H1 (cell line): ENCODE results near the gene CDON. TPM values are rescaled to one million over a fixed set of nuclear protein-coding genes. Genes with fewer than 3 reads are reported as not detected.

Experiments
- CTCF ChIA-PET: fragments of 300-600 bp; sonication (Branson Sonifier 250); formaldehyde crosslinking; loops from one replicate; lab custom pipeline; 2021; ENCODE audit not compliant: partially characterized antibody; lab: Charles Lee
- POLR2A ChIA-PET: fragments of 300-600 bp; sonication (Branson Sonifier 250); formaldehyde crosslinking; loops from one replicate; lab custom pipeline; 2021; ENCODE audit warnings: inconsistent platforms; ENCODE audit not compliant: partially characterized antibody; lab: Charles Lee
- DNase-seq, 2 experiments: peaks; one replicate each; pipeline versions ENCODE4 v3.0.0 to v3.0.0-alpha.2; 2010 to 2022; ENCODE audit warnings: low spot score in 2 of 2, low read depth in 1 of 2, mixed read lengths in 1 of 2
- FAIRE-seq: peaks from 2 replicates; lab custom pipeline; 2011; peaks lifted over from hg19 to GRCh38; lab: Jason Lieb, UNC
- H2AFZ ChIP-seq: 2 replicates; pipeline ENCODE4 v1.8.1; 2012; ENCODE audit warnings: low read length, inconsistent platforms
- H2AK5ac ChIP-seq: 2 replicates; pipeline ENCODE4 v1.6.1; 2013; ENCODE audit warnings: low read depth, low read length
- H2BK120ac ChIP-seq: replicated peaks from 2 replicates; pipeline ENCODE3; 2013; ENCODE audit warnings: low read depth, low read length, inconsistent platforms
- H2BK12ac ChIP-seq: 2 replicates; pipeline ENCODE4 v1.6.1; 2013; ENCODE audit warnings: low read depth, low read length
- H2BK15ac ChIP-seq: 2 replicates; pipeline ENCODE4 v1.6.1; 2013; ENCODE audit warnings: low read length
- H2BK20ac ChIP-seq: 2 replicates; pipeline ENCODE4 v1.6.1; 2013; ENCODE audit warnings: low read length
- H2BK5ac ChIP-seq: 2 replicates; pipeline ENCODE4 v1.6.1; 2013; ENCODE audit warnings: low read depth, low read length
- H3K14ac ChIP-seq: 2 replicates; pipeline ENCODE4 v1.6.1; 2013; ENCODE audit warnings: inconsistent platforms; ENCODE audit not compliant: insufficient read length
- H3K18ac ChIP-seq: 2 replicates; pipeline ENCODE4 v1.6.1; 2013; ENCODE audit warnings: low read length; ENCODE audit errors: extremely low read depth
- H3K23ac ChIP-seq: 2 replicates; pipeline ENCODE4 v1.6.1; 2013; ENCODE audit warnings: inconsistent platforms; ENCODE audit not compliant: insufficient read length
- H3K23me2 ChIP-seq: 2 replicates; pipeline ENCODE4 v1.6.1; 2013; ENCODE audit warnings: low read depth, low read length
- H3K27ac ChIP-seq: 2 replicates; pipeline ENCODE4 v1.6.1; 2011; ENCODE audit warnings: low read depth, low read length, inconsistent platforms
- H3K27me3 ChIP-seq, 4 experiments: replicated peaks in 1 of 4; 1 replicate in 1 of 4; 2 replicates in 3 of 4; pipeline versions ENCODE4 v1.6.1 to v1.8.1; 2011 to 2013; ENCODE audit warnings: low read length in 3 of 4, mild to moderate bottlenecking in 3 of 4, inconsistent platforms in 2 of 4, mixed read lengths in 2 of 4, moderate library complexity in 1 of 4; ENCODE audit not compliant: control insufficient read depth in 3 of 4, insufficient read depth in 3 of 4; ENCODE audit errors: extremely low read depth in 1 of 4
- H3K36me3 ChIP-seq, 4 experiments: 2 replicates each; pipeline versions ENCODE4 v1.6.1 to v1.8.1; 2011 to 2013; ENCODE audit warnings: mild to moderate bottlenecking in 4 of 4, low read length in 3 of 4, moderate library complexity in 2 of 4, control low read depth in 1 of 4, inconsistent platforms in 1 of 4; ENCODE audit not compliant: insufficient read depth in 4 of 4, control insufficient read depth in 2 of 4
- H3K4ac ChIP-seq: replicated peaks from 2 replicates; pipeline ENCODE3; 2013; ENCODE audit warnings: low read length, low read depth, mixed read lengths, inconsistent platforms; ENCODE audit not compliant: insufficient read length
- H3K4me1 ChIP-seq, 4 experiments: replicated peaks in 1 of 4; 1 replicate in 1 of 4; 2 replicates in 3 of 4; pipeline versions ENCODE4 v1.6.1 to v1.8.1; 2011 to 2013; ENCODE audit warnings: low read length in 3 of 4, inconsistent platforms in 2 of 4, mixed read lengths in 1 of 4; ENCODE audit not compliant: insufficient read depth in 4 of 4, control insufficient read depth in 3 of 4
- H3K4me2 ChIP-seq, 2 experiments: 2 replicates each; pipeline versions ENCODE4 v1.6.1 to v1.8.1; 2011 to 2013; ENCODE audit warnings: low read depth in 2 of 2, low read length in 2 of 2, control low read depth in 1 of 2, inconsistent platforms in 1 of 2, mild to moderate bottlenecking in 1 of 2; ENCODE audit not compliant: insufficient read depth in 1 of 2
- H3K4me3 ChIP-seq, 4 experiments: fragments of 200-600, 300-600 bp in 1 of 4; sonication (generic), shearing (Covaris generic), sonication (Bioruptor Twin) in 1 of 4; 2 replicates each; pipeline versions ENCODE4 v1.5.1 to v1.8.1; 2011 to 2016; ENCODE audit warnings: low read length in 4 of 4, low read depth in 3 of 4, control low read depth in 2 of 4, inconsistent platforms in 2 of 4, mild to moderate bottlenecking in 2 of 4, mixed read lengths in 1 of 4, moderate library complexity in 1 of 4; ENCODE audit not compliant: insufficient read depth in 2 of 4; ENCODE audit errors: extremely low read depth in 1 of 4
- H3K56ac ChIP-seq: replicated peaks from 2 replicates; pipeline ENCODE3; 2013; ENCODE audit warnings: low read depth, mild to moderate bottlenecking, mixed read lengths, low read length, inconsistent platforms; ENCODE audit not compliant: insufficient read length
- H3K79me1 ChIP-seq: 2 replicates; pipeline ENCODE4 v1.6.1; 2013; ENCODE audit warnings: low read depth, low read length, control low read depth
- H3K79me2 ChIP-seq, 2 experiments: 2 replicates each; pipeline versions ENCODE4 v1.6.1 to v1.8.1; 2012 to 2013; ENCODE audit warnings: low read length in 2 of 2, mild to moderate bottlenecking in 2 of 2, inconsistent platforms in 1 of 2; ENCODE audit not compliant: insufficient read depth in 2 of 2, control insufficient read depth in 1 of 2
- H3K9ac ChIP-seq, 4 experiments: replicated peaks in 1 of 4; 1 replicate in 1 of 4; 2 replicates in 3 of 4; pipeline versions ENCODE4 v1.6.1 to v1.8.1; 2011 to 2013; ENCODE audit warnings: low read depth in 3 of 4, low read length in 3 of 4, control low read depth in 2 of 4, mild to moderate bottlenecking in 2 of 4, moderate library complexity in 2 of 4, inconsistent platforms in 1 of 4; ENCODE audit errors: extremely low read depth in 1 of 4
- H3K9me3 ChIP-seq, 2 experiments: 2 replicates each; pipeline versions ENCODE4 v1.6.1 to v1.8.1; 2012 to 2013; ENCODE audit warnings: mild to moderate bottlenecking in 2 of 2, moderate library complexity in 2 of 2, control low read depth in 1 of 2, inconsistent platforms in 1 of 2, low read depth in 1 of 2, low read length in 1 of 2, mixed read lengths in 1 of 2; ENCODE audit not compliant: insufficient read depth in 2 of 2
- H4K20me1 ChIP-seq, 2 experiments: replicated peaks in 1 of 2; 2 replicates each; pipeline versions ENCODE3 to v1.8.1; 2011 to 2013; ENCODE audit warnings: inconsistent platforms in 2 of 2, low read length in 2 of 2, mild to moderate bottlenecking in 1 of 2; ENCODE audit not compliant: insufficient read depth in 2 of 2, control insufficient read depth in 1 of 2
- H4K5ac ChIP-seq: 2 replicates; pipeline ENCODE4 v1.6.1; 2013; ENCODE audit warnings: low read length, low read depth, mixed read lengths, inconsistent platforms; ENCODE audit not compliant: insufficient read length
- H4K8ac ChIP-seq: 2 replicates; pipeline ENCODE4 v1.8.0; 2013; ENCODE audit warnings: mild to moderate bottlenecking, moderate library complexity, low read length, inconsistent platforms; ENCODE audit not compliant: insufficient read depth; ENCODE audit errors: extremely low read depth
- H4K91ac ChIP-seq: replicated peaks from 2 replicates; pipeline ENCODE3; 2013; ENCODE audit warnings: low read length, mixed read lengths, inconsistent platforms; ENCODE audit not compliant: insufficient read length
- ASH2L ChIP-seq: fragments of 200-600, 300-600 bp; sonication (generic); IDR thresholded peaks from one replicate; pipeline ENCODE4 v1.7.1; 2017; ENCODE audit warnings: low read length
- ATF2 ChIP-seq: IDR thresholded peaks from 2 replicates; pipeline ENCODE4 v1.6.1; 2012; ENCODE audit warnings: low read length, inconsistent platforms
- BACH1 ChIP-seq: IDR thresholded peaks from 2 replicates; pipeline ENCODE4 v1.6.1; 2012; ENCODE audit warnings: low read length, improper control_type of control experiment
- EGR1 ChIP-seq: IDR thresholded peaks from 2 replicates; pipeline ENCODE4 v1.6.1; 2011; ENCODE audit warnings: low read depth, low read length, borderline replicate concordance
- MAX ChIP-seq: IDR thresholded peaks from 2 replicates; pipeline ENCODE4 v1.6.1; 2012; ENCODE audit warnings: inconsistent platforms
- RFX5 ChIP-seq: IDR thresholded peaks from 2 replicates; pipeline ENCODE4 v1.6.1; 2011; ENCODE audit warnings: low read depth, low read length, improper control_type of control experiment, borderline replicate concordance
- SAP30 ChIP-seq: fragments of 300-600 bp; sonication (generic); IDR thresholded peaks from 2 replicates; pipeline ENCODE4 v1.7.1; 2012; ENCODE audit warnings: low read length, moderate library complexity, mild to moderate bottlenecking, inconsistent platforms; ENCODE audit not compliant: insufficient read depth, insufficient replicate concordance
- SIN3A ChIP-seq, 2 experiments: IDR thresholded peaks in 1 of 2; conservative IDR thresholded peaks in 1 of 2; 2 replicates each; pipeline ENCODE4 v1.6.1; 2011 to 2012; ENCODE audit warnings: low read length in 2 of 2, improper control_type of control experiment in 1 of 2, low read depth in 1 of 2, mild to moderate bottlenecking in 1 of 2
- SRF ChIP-seq: IDR thresholded peaks from 2 replicates; pipeline ENCODE4 v1.6.1; 2011; ENCODE audit warnings: mild to moderate bottlenecking, low read depth, low read length, moderate library complexity
- TAF1 ChIP-seq: IDR thresholded peaks from 2 replicates; pipeline ENCODE4 v1.6.1; 2011; ENCODE audit warnings: mild to moderate bottlenecking, low read depth, low read length
- TAF7 ChIP-seq: optimal IDR thresholded peaks from 2 replicates; pipeline ENCODE3; 2011; ENCODE audit warnings: low read depth, mild to moderate bottlenecking, inconsistent platforms, low read length, moderate library complexity, borderline replicate concordance
- ZNF274 ChIP-seq: IDR thresholded peaks from 2 replicates; pipeline ENCODE4 v1.7.0; 2012; ENCODE audit warnings: low read length, borderline replicate concordance; ENCODE audit errors: extremely low read depth
- whole genome bisulfite sequencing, 2 experiments: shearing (Covaris generic) in 1 of 2; methylation state at CpG; one replicate each; pipeline versions ENCODE4 v1.1.6 to v1.1.7; 2013 to 2015; ENCODE audit warnings: low lambda C conversion rate in 2 of 2, mixed read lengths in 2 of 2, inconsistent platforms in 1 of 2, low coverage in 1 of 2, missing lambda C conversion rate in 1 of 2; ENCODE audit not compliant: insufficient replicate concordance in 2 of 2, insufficient coverage in 1 of 2, insufficient read length in 1 of 2; ENCODE audit errors: extremely low coverage in 1 of 2, missing lambda C conversion rate in 1 of 2; 5-methylcytosine and 5-hydroxymethylcytosine counted together
- polyA plus RNA-seq, 7 experiments: library from polyadenylated mRNA; depleted of rRNA in 3 of 7; stranded (reverse) in 5 of 7; unstranded in 2 of 7; fragments of >200 nt in 5 of 7; fragments of 200-250 nt in 2 of 7; gene quantifications; 1 replicate in 5 of 7; 2 replicates in 1 of 7; 4 replicates in 1 of 7; pipeline versions ENCODE4 v1.2.1 to v1.2.3, GENCODE V29; 2011 to 2013; ENCODE audit warnings: missing spikeins in 2 of 7, mixed read lengths in 2 of 7
- total RNA-seq: library from RNA; stranded (reverse); fragmentation: NEBNext Ultra II Directional; extraction: Animal tissue kit (Norgen Biotek cat#: 25700); gene quantifications from 2 replicates; pipeline ENCODE4 v1.2.1, GENCODE V29; 2021

Gene CDON
- total and polyA plus RNA-seq, 2 of the 8 experiments (the other 6 are each of a cell fraction or from before 2014, with no cell fraction given) = 11.0 to 32.5 TPM

- H2AFZ ChIP-seq = no peak overlapping the region
- no peak overlapping the region for H3K9ac ChIP-seq
- H3K4ac ChIP-seq = no peak overlapping the region
- no peak overlapping the region for H3K27ac ChIP-seq
- H3K23me2 ChIP-seq = no peaks in the 10 kb centered on the region
- H3K4me3 ChIP-seq = no peak overlapping the region
- H4K20me1 ChIP-seq = no peaks in the 10 kb centered on the region
- no peaks in the 10 kb centered on the region for H3K79me2 ChIP-seq
- no peak overlapping the region for H3K14ac ChIP-seq
- H3K9me3 ChIP-seq = no peaks in the 10 kb centered on the region
- H4K91ac ChIP-seq = no peak overlapping the region
- ChIA-PET POLR2A (no interaction called here), CTCF (interaction anchor here (0.7 to 5.8 kb wide), 11 partner anchors 9 to 270 kb away, joined by 3 to 118 read pairs (median 4); partner anchors contain the start of gene DDX25)
- H4K5ac ChIP-seq = no peak overlapping the region
- H3K36me3 ChIP-seq = no peaks in the 10 kb centered on the region; a peak in 1 of 8 replicates
- H4K8ac ChIP-seq = no peak overlapping the region
- H2BK15ac ChIP-seq = no peak overlapping the region
- no peak overlapping the region for H3K18ac ChIP-seq
- H3K4me1 ChIP-seq = no peaks in the 10 kb centered on the region
- H2BK20ac ChIP-seq = no peak overlapping the region
- H2BK12ac ChIP-seq = no peak overlapping the region
- FAIRE-seq (no peak), DNase-seq (no peak)
- no peak overlapping the region for H3K23ac ChIP-seq
- H2AK5ac ChIP-seq = no peak overlapping the region
- no peak overlapping the region for H2BK120ac ChIP-seq
- H3K4me2 ChIP-seq = no peak overlapping the region
- H3K56ac ChIP-seq = no peak overlapping the region
- H2BK5ac ChIP-seq = no peak overlapping the region
- WGBS, 2 experiments = 80% methylated on average over 9 of the region's 9 CpGs; no CpG with 5 or more reads in 1 of the 2 experiments
- H3K27me3 ChIP-seq = no peaks in the 10 kb centered on the region; a peak in 2 of 7 replicates
- no peaks in the 10 kb centered on the region for H3K79me1 ChIP-seq
- TF ChIP-seq TAF7 = no peak
- TF ChIP-seq ATF2 = no peak
- no peak for TF ChIP-seq EGR1
- TF ChIP-seq MAX = no peak
- TF ChIP-seq BACH1 = no peak
- no peak for TF ChIP-seq SIN3A (conservative IDR thresholded peaks at IDR 0.05 in 1 of 2, IDR thresholded peaks at IDR 0.05 in 1 of 2; ENCODE audit: low read depth in 1 of 2, low read length in 2 of 2)
- TF ChIP-seq TAF1 = no peak
- no peak for TF ChIP-seq SRF
- TF ChIP-seq RFX5 = no peak
- TF ChIP-seq SAP30 = no peak
- no peak for TF ChIP-seq ASH2L
- TF ChIP-seq ZNF274 = no peak
Measured at GRCh38 chr11:125921042-125921441, 141.6 kb downstream of the CDON start.
